Neutrophil (primary cell): ENCODE measurements around the gene KIF26B.

Experiments
- H3K27ac ChIP-seq: fragments of 200-600 bp; sonication (generic); 2 replicates; pipeline ENCODE4 v1.5.1; 2016; ENCODE audit warnings: mild to moderate bottlenecking, moderate library complexity
- H3K27me3 ChIP-seq: fragments of 200-600 bp; sonication (generic); 2 replicates; pipeline ENCODE4 v1.6.0; 2016; ENCODE audit warnings: mild to moderate bottlenecking
- H3K36me3 ChIP-seq: fragments of 200-600 bp; sonication (generic); 2 replicates; pipeline ENCODE4 v1.5.1; 2017
- H3K4me1 ChIP-seq, 2 experiments: fragments of 200-600 bp in 1 of 2; sonication (generic) in 1 of 2; 1 replicate in 1 of 2; 2 replicates in 1 of 2; pipeline versions ENCODE4 v1.5.1 to v1.6.1; 2013 to 2016; ENCODE audit warnings: low read depth in 1 of 2, low read length in 1 of 2, mild to moderate bottlenecking in 1 of 2, moderate library complexity in 1 of 2; ENCODE audit not compliant: control insufficient read depth in 1 of 2, insufficient read depth in 1 of 2
- H3K4me3 ChIP-seq, 2 experiments: fragments of 200-600 bp in 1 of 2; sonication (generic) in 1 of 2; 1 replicate in 1 of 2; 2 replicates in 1 of 2; pipeline ENCODE4 v1.5.1; 2013 to 2016; ENCODE audit warnings: low read depth in 1 of 2, low read length in 1 of 2, mild to moderate bottlenecking in 1 of 2, moderate library complexity in 1 of 2
- H3K9me3 ChIP-seq: fragments of 200-600 bp; sonication (generic); 2 replicates; pipeline ENCODE4 v1.5.1; 2016
- TF ChIP-seq, protein P1 (sequence below): fragments of 200-600 bp; sonication (generic); IDR thresholded peaks from 2 replicates; pipeline ENCODE4 v1.5.1; 2016; ENCODE audit warnings: antibody characterized with exemption

The KIF26B gene

DNA sequence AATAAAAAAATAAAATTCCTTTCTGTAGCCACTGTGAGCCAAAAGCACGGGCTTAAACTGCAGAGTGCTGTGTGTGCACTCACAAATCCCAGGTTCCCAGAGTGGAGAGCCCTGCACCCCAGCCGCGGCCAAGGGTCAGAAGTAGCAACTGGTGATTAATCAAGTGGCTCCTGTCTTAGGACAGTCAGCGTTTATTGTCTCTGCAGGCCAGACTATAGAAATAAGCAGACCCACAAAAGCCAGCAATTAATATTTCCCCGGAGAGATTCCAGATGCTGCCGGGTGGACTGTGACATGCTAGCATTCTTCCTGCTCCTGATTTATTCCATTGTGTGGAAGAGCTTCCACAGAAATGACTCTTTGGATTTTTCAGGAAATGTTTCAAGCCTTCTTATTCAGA is 412.2 kb downstream of the KIF26B start:
- Histone ChIP-seq H3K4me1 (no peaks in the 10 kb centered on the region), H3K9me3 (no peaks in the 10 kb centered on the region), H3K27me3 (no peaks in the 10 kb centered on the region), H3K4me3 (no peak overlapping the region), H3K27ac (no peak overlapping the region), H3K36me3 (no peaks in the 10 kb centered on the region)
- TF ChIP-seq, protein P1, sequence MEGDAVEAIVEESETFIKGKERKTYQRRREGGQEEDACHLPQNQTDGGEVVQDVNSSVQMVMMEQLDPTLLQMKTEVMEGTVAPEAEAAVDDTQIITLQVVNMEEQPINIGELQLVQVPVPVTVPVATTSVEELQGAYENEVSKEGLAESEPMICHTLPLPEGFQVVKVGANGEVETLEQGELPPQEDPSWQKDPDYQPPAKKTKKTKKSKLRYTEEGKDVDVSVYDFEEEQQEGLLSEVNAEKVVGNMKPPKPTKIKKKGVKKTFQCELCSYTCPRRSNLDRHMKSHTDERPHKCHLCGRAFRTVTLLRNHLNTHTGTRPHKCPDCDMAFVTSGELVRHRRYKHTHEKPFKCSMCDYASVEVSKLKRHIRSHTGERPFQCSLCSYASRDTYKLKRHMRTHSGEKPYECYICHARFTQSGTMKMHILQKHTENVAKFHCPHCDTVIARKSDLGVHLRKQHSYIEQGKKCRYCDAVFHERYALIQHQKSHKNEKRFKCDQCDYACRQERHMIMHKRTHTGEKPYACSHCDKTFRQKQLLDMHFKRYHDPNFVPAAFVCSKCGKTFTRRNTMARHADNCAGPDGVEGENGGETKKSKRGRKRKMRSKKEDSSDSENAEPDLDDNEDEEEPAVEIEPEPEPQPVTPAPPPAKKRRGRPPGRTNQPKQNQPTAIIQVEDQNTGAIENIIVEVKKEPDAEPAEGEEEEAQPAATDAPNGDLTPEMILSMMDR: no peak

DNA sequence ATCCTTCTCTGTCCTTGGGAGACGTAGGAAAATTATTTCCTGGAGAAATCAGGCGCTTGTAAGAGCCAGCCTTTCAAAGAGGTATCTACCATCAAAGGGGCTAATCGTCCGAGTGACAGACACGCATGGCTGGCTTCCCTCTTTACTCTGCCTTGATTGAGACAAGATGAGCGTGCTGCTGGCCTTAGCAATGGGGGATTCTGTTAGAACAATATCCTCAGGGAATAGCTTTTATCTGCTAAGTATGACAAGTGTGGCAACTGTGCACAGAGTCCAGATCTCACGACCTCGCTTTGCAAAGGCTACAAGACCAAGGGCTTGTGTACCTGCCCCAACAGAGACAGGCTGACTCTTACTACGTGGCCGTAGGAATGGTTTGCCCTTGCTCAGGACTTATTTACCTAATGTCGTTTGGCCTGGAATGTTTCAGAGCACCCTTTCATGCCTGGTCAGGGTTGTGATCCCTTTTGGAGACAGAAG is 417.1 kb downstream of the KIF26B start:
- TF ChIP-seq, protein P1: no peak
- Histone ChIP-seq H3K36me3 (no peaks in the 10 kb centered on the region), H3K27me3 (no peaks in the 10 kb centered on the region), H3K27ac (no peak overlapping the region), H3K4me1 (no peaks in the 10 kb centered on the region), H3K9me3 (no peaks in the 10 kb centered on the region), H3K4me3 (no peak overlapping the region)

GRCh38 chr1:245572709-245573108 is 417.9 kb downstream of the KIF26B start:
- Histone ChIP-seq H3K9me3 (no peaks in the 10 kb centered on the region), H3K36me3 (no peaks in the 10 kb centered on the region), H3K4me1 (no peaks in the 10 kb centered on the region), H3K4me3 (no peak overlapping the region), H3K27me3 (no peaks in the 10 kb centered on the region), H3K27ac (no peak overlapping the region)
- TF ChIP-seq, protein P1: no peak

- Histone ChIP-seq H3K27ac (no peak overlapping the region), H3K4me1 (no peaks in the 10 kb centered on the region), H3K4me3 (no peak overlapping the region), H3K36me3 (no peaks in the 10 kb centered on the region), H3K9me3 (no peaks in the 10 kb centered on the region), H3K27me3 (peaks cover 12% of the 10 kb centered on the region)
- TF ChIP-seq, protein P1: no peak
Measured at GRCh38 chr1:245575710-245576109, 420.9 kb downstream of the KIF26B start.

- Histone ChIP-seq H3K36me3 (no peaks in the 10 kb centered on the region), H3K27me3 (peaks cover 12% of the 10 kb centered on the region), H3K4me3 (no peak overlapping the region), H3K9me3 (no peaks in the 10 kb centered on the region), H3K4me1 (no peaks in the 10 kb centered on the region), H3K27ac (no peak overlapping the region)
- TF ChIP-seq, protein P1: no peak
Measured at GRCh38 chr1:245576323-245576722, 421.5 kb downstream of the KIF26B start.
